Panc1 (cell line): Measurements from ENCODE around the gene LAMP1.

ENCODE experiments used
- CTCF ChIP-seq: fragments of 450-650 bp; IDR thresholded peaks from 2 replicates; pipeline ENCODE4 v1.5.1; 2017; ENCODE audit warnings: mild to moderate bottlenecking
- POLR2AphosphoS5 ChIP-seq: IDR thresholded peaks from 2 replicates; pipeline ENCODE4 v1.6.1; 2012; ENCODE audit warnings: mild to moderate bottlenecking, low read depth, low read length, moderate library complexity
- REST ChIP-seq, 2 experiments: IDR thresholded peaks; 2 replicates each; pipeline ENCODE4 v1.6.1; 2011 to 2012; ENCODE audit warnings: low read depth in 2 of 2, control low read depth in 1 of 2, low read length in 1 of 2, mild to moderate bottlenecking in 1 of 2, moderate library complexity in 1 of 2; ENCODE audit not compliant: insufficient read depth in 1 of 2
- SIN3A ChIP-seq: IDR thresholded peaks from 2 replicates; pipeline ENCODE4 v1.6.1; 2012; ENCODE audit warnings: low read depth, mild to moderate bottlenecking, low read length, moderate library complexity, borderline replicate concordance; ENCODE audit not compliant: insufficient read depth

GRCh38 chr13:113332615-113333014, 35.6 kb downstream of the LAMP1 start:
- TF ChIP-seq CTCF, result no peak
- no peak for TF ChIP-seq POLR2AphosphoS5
- TF ChIP-seq REST (IDR thresholded peaks at IDR 0.05; ENCODE audit: insufficient read depth in 1 of 2, low read depth in 2 of 2, low read length in 1 of 2), result no peak
- no peak for TF ChIP-seq SIN3A
